GM19463 (cell line): Measurements from ENCODE around the gene IMP3.
"Not testable (repeated sequence)": the region's sequence is repeated elsewhere in the genome, so short reads cannot be mapped to it uniquely, and the experiment has no call there.

Source experiments
- ATAC-seq: cut with Tn5 transposase; IDR thresholded peaks from one replicate; pipeline ENCODE4 v1.9.1; 2021; ENCODE audit warnings: mild to moderate bottlenecking, moderate library complexity; ENCODE audit not compliant: unreplicated experiment

The IMP3 gene

GRCh38 chr15:75651810-75652543 lies 12.0 kb upstream of the IMP3 start:
- no peak for ATAC-seq

DNA sequence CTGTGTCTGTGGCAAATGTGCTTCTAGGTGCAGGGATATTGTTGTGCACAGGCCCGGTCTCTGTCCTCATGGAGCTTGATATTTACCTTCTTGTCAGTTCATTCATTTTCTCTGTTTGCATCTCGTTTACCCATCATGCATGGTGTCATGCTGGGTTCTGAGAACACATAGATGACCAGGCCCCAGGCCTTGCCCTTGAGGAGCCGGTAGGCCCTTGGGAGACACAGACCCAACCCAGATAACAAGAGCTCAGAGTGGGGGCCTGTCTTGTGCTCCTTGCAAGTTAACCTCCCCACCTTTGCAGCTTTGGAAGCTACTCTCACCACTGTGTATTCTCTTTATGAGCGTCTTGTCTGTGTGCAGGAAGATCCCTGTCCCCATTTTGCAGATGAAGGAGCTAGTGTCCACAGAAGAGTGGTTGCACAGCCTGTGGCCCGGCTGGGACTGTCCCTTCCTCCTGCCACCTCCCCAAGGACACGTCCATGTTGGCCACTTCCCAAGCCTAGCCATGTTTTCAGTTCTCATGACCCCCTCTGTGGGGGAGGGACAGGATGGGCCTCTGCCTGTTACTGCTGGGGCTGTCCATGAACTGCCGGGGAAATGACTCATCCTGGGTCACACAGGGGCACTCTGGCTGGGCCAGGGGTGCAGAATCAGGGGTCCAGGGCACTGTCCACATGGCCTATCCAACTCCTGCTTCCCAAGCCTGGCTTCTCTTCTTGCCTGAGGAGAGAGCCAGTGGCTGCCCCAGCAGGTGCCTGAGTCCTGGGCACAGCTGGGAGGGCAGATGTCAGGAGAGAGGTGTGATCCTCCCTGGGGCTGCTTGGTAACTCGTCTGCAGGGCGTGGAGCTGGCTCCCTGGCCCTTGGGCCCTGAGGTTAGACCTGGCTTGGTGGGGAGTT lies 11.1 kb upstream of the IMP3 start:
- ATAC-seq, result no peak

- ATAC-seq, result no peak
Observed at GRCh38 chr15:75649848-75650247, 9.8 kb upstream of the IMP3 start.

- ATAC-seq, result no peak
Observed at GRCh38 chr15:75649045-75649761, 9.2 kb upstream of the IMP3 start.

- no peak for ATAC-seq
Observed at GRCh38 chr15:75648156-75649000, 8.4 kb upstream of the IMP3 start.

DNA sequence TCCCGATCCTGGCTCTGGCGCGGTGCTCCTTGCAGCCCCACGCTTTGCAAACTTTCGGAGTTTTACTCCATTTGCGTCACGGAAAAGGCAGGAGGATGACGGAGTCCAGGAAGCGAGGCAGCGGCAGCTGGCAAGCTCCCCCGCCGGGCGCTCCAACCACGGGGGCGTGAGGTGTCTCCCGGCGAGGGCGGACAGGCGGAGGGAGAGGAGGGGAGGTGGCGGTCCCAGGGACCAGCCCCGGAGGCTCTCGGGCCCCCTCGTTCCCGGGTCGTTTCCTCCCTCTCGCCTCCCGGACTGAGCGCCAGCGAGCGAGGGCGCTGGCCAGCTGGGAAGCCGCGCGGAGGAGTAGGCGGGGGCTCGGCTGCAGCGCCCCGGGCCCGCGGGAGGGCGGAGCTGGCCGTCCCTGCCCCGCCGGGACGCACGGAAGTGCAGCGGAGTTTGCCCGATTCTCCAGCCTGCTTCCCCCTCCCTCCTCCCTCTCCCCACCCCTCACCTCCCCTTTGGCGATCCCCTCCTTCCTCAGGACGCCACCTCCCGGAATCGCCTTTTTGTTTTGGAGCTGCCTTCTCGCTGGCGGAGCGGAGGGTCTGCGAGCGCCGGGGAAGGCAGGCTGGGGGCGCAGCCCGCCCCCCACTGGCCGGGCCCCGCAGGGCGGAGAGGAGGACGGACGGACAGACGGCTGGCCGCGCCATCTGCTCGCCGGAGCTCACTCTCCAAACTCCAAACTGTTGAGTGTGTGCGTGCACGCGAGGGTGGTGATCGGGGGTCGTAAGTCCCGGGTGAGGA lies 7.5 kb upstream of the IMP3 start, which contains the start of gene SNX33:
Gene SNX33, plus strand, starts transcription at position 543 of the 786 bp plus-strand sequence. CDS start 1,191 bp downstream, outside the sequence.
- no peak for ATAC-seq

DNA sequence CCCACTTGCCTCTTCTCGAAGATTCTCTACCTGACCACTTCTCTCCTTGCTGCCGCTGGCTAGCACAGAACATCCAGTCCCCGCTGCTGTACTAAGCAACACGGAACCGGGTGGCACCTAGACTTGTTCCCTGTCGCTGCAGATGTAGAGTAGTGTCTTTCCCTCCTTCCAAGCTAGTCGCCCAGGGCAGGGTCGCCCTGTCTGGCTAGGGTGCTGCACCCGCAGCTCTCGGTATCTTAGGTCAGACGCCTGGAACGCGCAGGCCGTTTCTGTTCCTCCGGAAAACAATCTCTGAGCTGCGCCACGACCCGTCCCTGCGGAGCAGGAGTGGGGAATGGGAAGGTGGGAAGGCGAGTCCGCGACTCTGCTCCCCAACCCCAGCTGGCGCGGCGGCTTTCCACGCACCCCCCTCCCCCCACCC lies 6.9 kb upstream of the IMP3 start:
- ATAC-seq, result no peak

- ATAC-seq, result no peak
Observed at GRCh38 chr15:75646112-75646943, 6.3 kb upstream of the IMP3 start.

DNA sequence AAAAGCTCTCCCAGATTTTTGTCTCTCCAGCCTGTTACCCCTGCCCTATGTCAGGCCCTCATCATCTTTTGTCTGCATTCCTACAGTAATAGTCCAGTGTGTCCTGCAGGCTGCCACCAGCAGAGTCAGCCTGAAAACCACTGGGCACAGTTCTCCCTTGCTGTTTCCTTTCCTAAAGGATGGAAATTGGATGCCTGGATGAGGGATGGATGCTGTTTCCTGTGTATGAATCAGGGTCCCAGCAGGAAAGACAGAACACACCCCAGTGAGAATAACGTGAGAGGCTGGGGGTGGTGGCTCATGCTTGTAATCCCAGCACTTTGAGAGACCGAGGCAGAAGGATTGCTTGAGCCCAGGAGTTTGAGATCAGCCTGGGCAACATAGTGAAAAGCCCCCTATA lies 4.4 kb upstream of the IMP3 start:
- no peak for ATAC-seq

GRCh38 chr15:75641603-75642002 lies 1.6 kb upstream of the IMP3 start:
- no peak for ATAC-seq

- no peak for ATAC-seq
Observed at GRCh38 chr15:75641179-75641503, 1.1 kb upstream of the IMP3 start.

DNA sequence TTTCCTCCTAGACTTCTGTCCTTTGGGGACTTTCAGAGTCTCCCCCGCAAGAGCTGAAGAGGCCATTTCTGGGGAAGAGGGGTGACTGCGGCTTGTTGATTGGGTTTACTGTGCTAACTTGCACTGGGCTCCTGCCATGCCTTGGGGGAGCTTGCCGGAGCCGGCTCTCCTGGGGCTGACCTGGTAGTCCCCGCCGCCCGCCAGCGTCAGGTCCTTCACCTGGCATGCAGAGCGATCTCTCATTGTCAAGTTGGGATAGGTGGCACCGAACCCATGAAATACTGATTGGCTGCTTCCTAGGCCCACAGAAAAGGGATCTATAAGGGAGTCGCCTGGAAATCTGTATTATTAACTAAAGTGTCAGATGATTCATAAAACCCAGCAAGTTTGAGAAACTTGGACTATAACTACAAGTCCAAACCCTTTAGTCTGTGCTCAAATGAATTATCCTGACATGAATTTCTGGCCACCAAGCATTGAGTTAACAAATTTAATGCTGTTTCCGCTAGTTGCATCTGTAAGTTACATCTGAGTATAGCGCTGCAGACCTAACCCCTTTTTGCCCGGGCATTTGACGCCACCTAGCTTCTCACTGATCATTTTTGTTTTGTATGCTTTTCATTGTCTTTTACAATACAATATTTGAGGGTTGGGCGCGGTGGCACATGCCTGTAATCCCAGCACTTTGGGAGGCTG lies 607 bp upstream of the IMP3 start:
- peak; percentile 20 for ATAC-seq

DNA sequence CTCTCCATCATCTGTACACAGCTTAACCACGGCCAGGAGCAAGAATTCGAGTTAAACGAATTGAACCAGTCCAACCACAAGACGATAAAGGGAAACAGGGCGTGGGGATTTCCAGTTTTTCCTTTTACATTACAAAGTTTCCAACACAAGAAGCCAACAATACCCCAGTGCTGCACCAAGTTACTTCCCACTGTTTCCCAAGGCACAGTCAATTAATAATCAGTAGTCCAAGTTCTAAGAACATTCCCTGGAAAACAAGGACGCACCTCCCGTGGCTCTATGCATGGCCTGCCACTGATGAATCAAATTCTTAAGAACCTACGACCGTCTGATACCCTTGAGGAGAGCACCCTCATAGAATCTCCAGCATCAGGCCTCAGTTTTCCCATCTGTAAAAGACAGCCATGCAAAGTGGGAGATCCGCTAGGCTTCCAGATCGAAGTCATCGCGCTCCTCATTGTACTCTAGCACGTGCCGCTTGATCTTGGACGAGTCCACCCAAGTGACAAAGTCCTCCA lies 774 bp downstream of the IMP3 start:
- no peak for ATAC-seq

GRCh38 chr15:75637245-75638009 lies 2.6 kb downstream of the IMP3 start:
- no peak for ATAC-seq

GRCh38 chr15:75636026-75636425 lies 4.0 kb downstream of the IMP3 start:
- ATAC-seq, result no peak

- not testable (repeated sequence) for ATAC-seq
Observed at GRCh38 chr15:75633922-75634321, 6.1 kb downstream of the IMP3 start.

- ATAC-seq, result no peak
Observed at GRCh38 chr15:75631935-75632334, 8.1 kb downstream of the IMP3 start.
